Neural progenitor cell (in vitro differentiated cells): Measurements from ENCODE around the gene RNF169.

Experiments
- EZH2 ChIP-seq: fragments of 200-600 bp; sonication (generic); IDR thresholded peaks from 2 replicates; pipeline ENCODE4 v1.6.1; 2017; ENCODE audit warnings: antibody characterized with exemption, mild to moderate bottlenecking, moderate library complexity
- EZH2phosphoT487 ChIP-seq: fragments of 200-600 bp; sonication (generic); IDR thresholded peaks from 2 replicates; pipeline ENCODE4 v1.6.1; 2017; ENCODE audit warnings: antibody characterized with exemption
- TF ChIP-seq, protein P1 (sequence below): fragments of 200-600 bp; sonication (generic); IDR thresholded peaks from 2 replicates; pipeline ENCODE4 v1.5.1; 2017; ENCODE audit warnings: antibody characterized with exemption, mild to moderate bottlenecking

DNA sequence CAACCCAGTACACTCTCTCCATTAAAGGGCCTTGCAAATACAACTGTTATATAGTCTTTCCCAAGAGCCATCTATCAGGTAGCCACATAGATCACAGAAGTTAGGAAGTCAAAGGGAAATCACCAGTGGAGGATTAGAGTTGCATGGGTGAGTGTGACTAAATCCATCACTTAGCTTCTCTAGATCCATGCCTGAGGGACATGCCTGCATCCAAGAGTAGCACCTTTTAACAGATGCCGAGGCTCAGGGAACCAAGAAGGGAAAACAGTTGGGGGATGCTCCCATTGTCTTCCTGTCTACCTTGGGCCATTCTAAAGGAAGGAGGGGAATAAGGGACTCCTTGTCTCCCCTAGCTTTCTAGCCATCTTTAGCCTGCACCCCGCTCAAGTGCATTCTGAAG, 122.4 kb downstream of the RNF169 start:
- TF ChIP-seq, protein P1, sequence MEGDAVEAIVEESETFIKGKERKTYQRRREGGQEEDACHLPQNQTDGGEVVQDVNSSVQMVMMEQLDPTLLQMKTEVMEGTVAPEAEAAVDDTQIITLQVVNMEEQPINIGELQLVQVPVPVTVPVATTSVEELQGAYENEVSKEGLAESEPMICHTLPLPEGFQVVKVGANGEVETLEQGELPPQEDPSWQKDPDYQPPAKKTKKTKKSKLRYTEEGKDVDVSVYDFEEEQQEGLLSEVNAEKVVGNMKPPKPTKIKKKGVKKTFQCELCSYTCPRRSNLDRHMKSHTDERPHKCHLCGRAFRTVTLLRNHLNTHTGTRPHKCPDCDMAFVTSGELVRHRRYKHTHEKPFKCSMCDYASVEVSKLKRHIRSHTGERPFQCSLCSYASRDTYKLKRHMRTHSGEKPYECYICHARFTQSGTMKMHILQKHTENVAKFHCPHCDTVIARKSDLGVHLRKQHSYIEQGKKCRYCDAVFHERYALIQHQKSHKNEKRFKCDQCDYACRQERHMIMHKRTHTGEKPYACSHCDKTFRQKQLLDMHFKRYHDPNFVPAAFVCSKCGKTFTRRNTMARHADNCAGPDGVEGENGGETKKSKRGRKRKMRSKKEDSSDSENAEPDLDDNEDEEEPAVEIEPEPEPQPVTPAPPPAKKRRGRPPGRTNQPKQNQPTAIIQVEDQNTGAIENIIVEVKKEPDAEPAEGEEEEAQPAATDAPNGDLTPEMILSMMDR, result no peak
- TF ChIP-seq EZH2phosphoT487, result no peak
- TF ChIP-seq EZH2, result no peak
